H1 (cell line): ENCODE measurements around the gene CCS. TPM values are rescaled to one million over a fixed set of nuclear protein-coding genes. Genes with fewer than 3 reads are reported as not detected.

ENCODE experiments used
- polyA plus RNA-seq, 7 experiments: library from polyadenylated mRNA; depleted of rRNA in 3 of 7; stranded (reverse) in 5 of 7; unstranded in 2 of 7; fragments of >200 nt in 5 of 7; fragments of 200-250 nt in 2 of 7; gene quantifications; 1 replicate in 5 of 7; 2 replicates in 1 of 7; 4 replicates in 1 of 7; pipeline versions ENCODE4 v1.2.1 to v1.2.3, GENCODE V29; 2011 to 2013; ENCODE audit warnings: missing spikeins in 2 of 7, mixed read lengths in 2 of 7
- total RNA-seq: library from RNA; stranded (reverse); fragmentation: NEBNext Ultra II Directional; extraction: Animal tissue kit (Norgen Biotek cat#: 25700); gene quantifications from 2 replicates; pipeline ENCODE4 v1.2.1, GENCODE V29; 2021
- TF ChIP-seq, protein P1 (sequence below): IDR thresholded peaks from 2 replicates; pipeline ENCODE4 v1.6.1; 2012; ENCODE audit warnings: low read length, inconsistent platforms

Gene CCS
- total and polyA plus RNA-seq, 2 of the 8 experiments (the other 6 are each of a cell fraction or from before 2014, with no cell fraction given) = 37.1 to 37.7 TPM

DNA sequence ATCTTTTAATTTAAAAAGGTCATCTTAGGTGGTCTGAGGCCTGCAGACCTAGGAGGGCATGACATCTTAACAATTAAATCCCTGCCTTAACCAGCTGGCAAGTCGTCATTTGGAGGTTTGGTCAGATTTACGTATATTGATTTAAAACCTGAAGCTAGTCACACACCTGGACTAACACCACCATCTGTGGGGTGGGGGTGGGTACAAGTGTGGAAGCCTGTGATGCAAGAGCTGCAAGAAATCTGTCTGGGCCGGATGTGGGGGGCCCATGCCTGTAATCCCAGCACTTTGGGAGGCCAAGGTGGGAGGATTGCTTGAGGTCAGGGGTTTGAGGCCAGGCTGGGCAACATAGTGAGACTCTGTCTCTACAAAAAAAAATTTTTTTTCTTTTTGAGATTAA, 11.7 kb upstream of the CCS start (continued):
- TF ChIP-seq, protein P1, sequence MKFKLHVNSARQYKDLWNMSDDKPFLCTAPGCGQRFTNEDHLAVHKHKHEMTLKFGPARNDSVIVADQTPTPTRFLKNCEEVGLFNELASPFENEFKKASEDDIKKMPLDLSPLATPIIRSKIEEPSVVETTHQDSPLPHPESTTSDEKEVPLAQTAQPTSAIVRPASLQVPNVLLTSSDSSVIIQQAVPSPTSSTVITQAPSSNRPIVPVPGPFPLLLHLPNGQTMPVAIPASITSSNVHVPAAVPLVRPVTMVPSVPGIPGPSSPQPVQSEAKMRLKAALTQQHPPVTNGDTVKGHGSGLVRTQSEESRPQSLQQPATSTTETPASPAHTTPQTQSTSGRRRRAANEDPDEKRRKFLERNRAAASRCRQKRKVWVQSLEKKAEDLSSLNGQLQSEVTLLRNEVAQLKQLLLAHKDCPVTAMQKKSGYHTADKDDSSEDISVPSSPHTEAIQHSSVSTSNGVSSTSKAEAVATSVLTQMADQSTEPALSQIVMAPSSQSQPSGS = no peak
